ENCODE results near the gene RAB3C. TPM values are rescaled to one million over a fixed set of nuclear protein-coding genes. Genes with fewer than 3 reads are reported as not detected.
"Not testable (repeated sequence)": the region's sequence is repeated elsewhere in the genome, so short reads cannot be mapped to it uniquely, and the experiment has no call there.

The RAB3C gene
- total RNA-seq, 6 experiments from 2014 or later: not detected

- no peak for DNase-seq
- Mint-ChIP-seq H3K9me3 (peaks cover 47% of the 10 kb centered on the region), H3K27me3 (ENCODE audit: insufficient read depth) (no peaks in the 10 kb centered on the region), H3K4me1 (ENCODE audit: low read depth) (no peaks in the 10 kb centered on the region), H3K4me3 (no peak overlapping the region), H3K27ac (no peak overlapping the region), H3K36me3 (ENCODE audit: low read depth) (peaks cover 6% of the 10 kb centered on the region; the same call in 1 of the 2 replicates)
- no peak for TF ChIP-seq CTCF (IDR thresholded peaks at IDR 0.05)
Measured at GRCh38 chr5:58699762-58700118, 116.9 kb downstream of the RAB3C start.

- no peaks in the 10 kb centered on the region for H3K4me1 Mint-ChIP-seq (ENCODE audit: low read depth)
- no peak for TF ChIP-seq CTCF (IDR thresholded peaks at IDR 0.05)
- no peaks in the 10 kb centered on the region for H3K36me3 Mint-ChIP-seq (ENCODE audit: low read depth)
- H3K27me3 Mint-ChIP-seq (ENCODE audit: insufficient read depth): no peaks in the 10 kb centered on the region; the same call in 1 of the 2 replicates
- no peak for DNase-seq
- peaks cover 12% of the 10 kb centered on the region for H3K9me3 Mint-ChIP-seq
- H3K27ac Mint-ChIP-seq: no peak overlapping the region
- H3K4me3 Mint-ChIP-seq: no peak overlapping the region
Measured at GRCh38 chr5:58703925-58704555, 121.2 kb downstream of the RAB3C start.

DNA sequence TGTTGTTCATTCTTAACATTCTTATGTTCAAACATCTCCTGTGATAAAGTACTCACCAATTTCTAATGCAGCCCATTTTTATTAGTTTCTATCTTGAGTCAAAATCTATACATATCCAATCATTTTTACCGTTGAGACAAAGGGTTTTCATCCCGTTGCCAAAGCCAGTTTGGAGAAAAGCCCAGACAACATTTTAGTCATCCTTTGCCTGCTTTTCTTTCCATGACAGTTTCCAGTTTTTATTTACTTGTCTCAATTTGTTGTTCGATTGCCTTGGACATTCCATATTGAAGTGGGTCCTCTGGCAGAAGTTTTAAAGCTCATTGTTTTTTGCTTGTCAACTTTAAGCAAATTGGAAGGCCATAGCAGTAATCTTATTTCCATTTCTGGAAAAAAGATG is 123.9 kb downstream of the RAB3C start:
- H3K9me3 Mint-ChIP-seq: peaks cover 20% of the 10 kb centered on the region
- TF ChIP-seq CTCF (IDR thresholded peaks at IDR 0.05): no peak
- H3K27me3 Mint-ChIP-seq (ENCODE audit: insufficient read depth): peaks cover 4% of the 10 kb centered on the region; the same call in 1 of the 2 replicates
- DNase-seq: no peak
- peaks cover 8% of the 10 kb centered on the region; the same call in 1 of the 2 replicates for H3K36me3 Mint-ChIP-seq (ENCODE audit: low read depth)
- no peak overlapping the region for H3K4me3 Mint-ChIP-seq
- no peaks in the 10 kb centered on the region for H3K4me1 Mint-ChIP-seq (ENCODE audit: low read depth)
- no peak overlapping the region for H3K27ac Mint-ChIP-seq

- no peak for TF ChIP-seq CTCF (IDR thresholded peaks at IDR 0.05)
- peaks cover 4% of the 10 kb centered on the region; the same call in 1 of the 2 replicates for H3K27me3 Mint-ChIP-seq (ENCODE audit: insufficient read depth)
- DNase-seq: no peak
- H3K36me3 Mint-ChIP-seq (ENCODE audit: low read depth): peaks cover 8% of the 10 kb centered on the region; the same call in 1 of the 2 replicates
- no peak overlapping the region for H3K4me3 Mint-ChIP-seq
- H3K9me3 Mint-ChIP-seq: peaks cover 22% of the 10 kb centered on the region
- H3K27ac Mint-ChIP-seq: no peak overlapping the region
- no peaks in the 10 kb centered on the region for H3K4me1 Mint-ChIP-seq (ENCODE audit: low read depth)
Measured at GRCh38 chr5:58708456-58708855, 125.6 kb downstream of the RAB3C start.

DNA sequence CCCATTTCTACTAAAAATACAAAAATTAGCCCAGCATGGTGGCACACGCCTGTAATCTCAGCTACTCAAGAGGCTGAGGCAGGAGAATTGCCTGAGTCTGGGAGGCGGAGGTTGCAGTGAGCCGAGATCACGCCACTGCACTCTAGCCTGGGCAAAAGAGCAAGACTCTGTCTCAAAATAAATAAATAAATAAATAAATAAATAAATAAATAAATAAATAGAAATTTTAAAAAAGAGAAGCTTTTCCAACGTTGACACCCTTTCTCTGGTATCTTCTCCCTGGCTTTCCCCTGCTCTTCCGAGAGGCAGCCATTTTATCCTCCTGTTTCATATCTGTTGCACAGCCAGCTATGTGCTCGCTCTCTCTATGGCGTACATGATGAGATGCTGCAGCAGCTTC is 127.5 kb downstream of the RAB3C start:
- not testable (repeated sequence) for H3K4me3 Mint-ChIP-seq; H3K4me1 Mint-ChIP-seq (ENCODE audit: low read depth); H3K36me3 Mint-ChIP-seq (ENCODE audit: low read depth); H3K27me3 Mint-ChIP-seq (ENCODE audit: insufficient read depth); H3K27ac Mint-ChIP-seq; DNase-seq
- peaks cover 31% of the 10 kb centered on the region for H3K9me3 Mint-ChIP-seq

DNA sequence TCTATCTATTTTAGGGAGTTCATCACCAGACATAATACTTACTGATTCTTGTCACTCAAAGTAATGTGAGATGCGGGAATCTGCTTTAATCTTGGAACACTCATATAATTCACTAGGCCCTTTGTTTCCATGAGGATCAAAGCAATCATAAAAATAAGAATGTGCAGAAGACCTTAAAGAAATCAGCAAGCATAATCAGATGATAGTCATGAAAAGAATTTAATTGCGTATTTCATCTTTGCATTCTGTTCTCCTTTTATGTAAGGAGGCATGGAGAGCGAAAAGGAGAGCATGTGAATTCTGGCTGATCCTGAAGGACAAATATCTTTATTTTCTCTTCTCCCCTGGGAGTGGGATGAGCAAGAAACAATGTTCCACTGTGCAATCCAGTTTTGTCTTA is 128.0 kb downstream of the RAB3C start:
- H3K27me3 Mint-ChIP-seq (ENCODE audit: insufficient read depth): peaks cover 5% of the 10 kb centered on the region
- no peak for TF ChIP-seq CTCF (IDR thresholded peaks at IDR 0.05)
- H3K27ac Mint-ChIP-seq: no peak overlapping the region
- peaks cover 34% of the 10 kb centered on the region for H3K9me3 Mint-ChIP-seq
- H3K4me1 Mint-ChIP-seq (ENCODE audit: low read depth): no peaks in the 10 kb centered on the region
- H3K4me3 Mint-ChIP-seq: no peak overlapping the region
- H3K36me3 Mint-ChIP-seq (ENCODE audit: low read depth): peaks cover 8% of the 10 kb centered on the region; the same call in 1 of the 2 replicates
- DNase-seq: no peak

Data from HFFc6 (cell line).